Rectal smooth muscle tissue (tissue), 1 donor: ENCODE data around the gene ZGPAT.

Experiments used
- H3K27ac ChIP-seq: one replicate; pipeline ENCODE4 v1.7.0; 2013; ENCODE audit warnings: low read depth, low read length, inconsistent platforms
- H3K27me3 ChIP-seq: one replicate; pipeline ENCODE4 v1.7.0; 2013; ENCODE audit warnings: low read length; ENCODE audit not compliant: control insufficient read depth, insufficient read depth
- H3K36me3 ChIP-seq: one replicate; pipeline ENCODE4 v1.7.0; 2013; ENCODE audit warnings: low read length; ENCODE audit not compliant: control insufficient read depth, insufficient read depth
- H3K4me1 ChIP-seq: one replicate; pipeline ENCODE4 v1.7.0; 2013; ENCODE audit warnings: low read length; ENCODE audit not compliant: control insufficient read depth, insufficient read depth
- H3K4me3 ChIP-seq: one replicate; pipeline ENCODE4 v1.7.0; 2013; ENCODE audit warnings: low read length
- H3K9ac ChIP-seq: one replicate; pipeline ENCODE4 v1.7.0; 2013; ENCODE audit warnings: low read length

Gene ZGPAT

GRCh38 chr20:63752411-63753101, 44.7 kb downstream of the ZGPAT start:
- H3K9ac ChIP-seq: no peak overlapping the region
- no peaks in the 10 kb centered on the region for H3K36me3 ChIP-seq
- no peaks in the 10 kb centered on the region for H3K27me3 ChIP-seq
- H3K4me1 ChIP-seq: no peaks in the 10 kb centered on the region
- no peak overlapping the region for H3K4me3 ChIP-seq
- H3K27ac ChIP-seq: no peak overlapping the region

- no peaks in the 10 kb centered on the region for H3K4me1 ChIP-seq
- no peaks in the 10 kb centered on the region for H3K27me3 ChIP-seq
- H3K4me3 ChIP-seq: no peak overlapping the region
- H3K9ac ChIP-seq: no peak overlapping the region
- no peaks in the 10 kb centered on the region for H3K36me3 ChIP-seq
- H3K27ac ChIP-seq: no peak overlapping the region
Observed at GRCh38 chr20:63753381-63753780, 45.5 kb downstream of the ZGPAT start.

- Histone ChIP-seq H3K27ac (no peak overlapping the region), H3K27me3 (no peaks in the 10 kb centered on the region), H3K4me3 (no peak overlapping the region), H3K4me1 (no peaks in the 10 kb centered on the region), H3K36me3 (no peaks in the 10 kb centered on the region), H3K9ac (no peak overlapping the region)
Observed at GRCh38 chr20:63754008-63754407, 46.2 kb downstream of the ZGPAT start.

- H3K4me3 ChIP-seq: no peak overlapping the region
- H3K9ac ChIP-seq: no peak overlapping the region
- H3K27me3 ChIP-seq: no peaks in the 10 kb centered on the region
- H3K4me1 ChIP-seq: no peaks in the 10 kb centered on the region
- H3K36me3 ChIP-seq: no peaks in the 10 kb centered on the region
- H3K27ac ChIP-seq: no peak overlapping the region
Observed at GRCh38 chr20:63755933-63756647, 48.3 kb downstream of the ZGPAT start.

- no peak overlapping the region for H3K27ac ChIP-seq
- H3K36me3 ChIP-seq: no peaks in the 10 kb centered on the region
- H3K4me3 ChIP-seq: no peak overlapping the region
- H3K9ac ChIP-seq: no peak overlapping the region
- H3K4me1 ChIP-seq: no peaks in the 10 kb centered on the region
- H3K27me3 ChIP-seq: no peaks in the 10 kb centered on the region
Observed at GRCh38 chr20:63756648-63756991, 48.8 kb downstream of the ZGPAT start.

GRCh38 chr20:63758152-63758551, 50.3 kb downstream of the ZGPAT start:
- Histone ChIP-seq H3K36me3 (no peaks in the 10 kb centered on the region), H3K27ac (no peak overlapping the region), H3K27me3 (no peaks in the 10 kb centered on the region), H3K4me1 (no peaks in the 10 kb centered on the region), H3K4me3 (no peak overlapping the region), H3K9ac (no peak overlapping the region)

- Histone ChIP-seq H3K36me3 (no peaks in the 10 kb centered on the region), H3K4me3 (no peak overlapping the region), H3K9ac (no peak overlapping the region), H3K4me1 (no peaks in the 10 kb centered on the region), H3K27ac (no peak overlapping the region), H3K27me3 (no peaks in the 10 kb centered on the region)
Observed at GRCh38 chr20:63759377-63759901, 51.6 kb downstream of the ZGPAT start.

- H3K4me1 ChIP-seq: no peaks in the 10 kb centered on the region
- H3K36me3 ChIP-seq: no peaks in the 10 kb centered on the region
- H3K4me3 ChIP-seq: no peak overlapping the region
- no peak overlapping the region for H3K9ac ChIP-seq
- H3K27ac ChIP-seq: no peak overlapping the region
- H3K27me3 ChIP-seq: no peaks in the 10 kb centered on the region
Observed at GRCh38 chr20:63765082-63765873, 57.4 kb downstream of the ZGPAT start.

GRCh38 chr20:63765902-63766301, 58.1 kb downstream of the ZGPAT start:
- Histone ChIP-seq H3K4me1 (no peaks in the 10 kb centered on the region), H3K4me3 (no peak overlapping the region), H3K27ac (no peak overlapping the region), H3K27me3 (no peaks in the 10 kb centered on the region), H3K9ac (no peak overlapping the region), H3K36me3 (no peaks in the 10 kb centered on the region)

- Histone ChIP-seq H3K4me1 (no peaks in the 10 kb centered on the region), H3K9ac (no peak overlapping the region), H3K36me3 (no peaks in the 10 kb centered on the region), H3K27ac (no peak overlapping the region), H3K4me3 (no peak overlapping the region), H3K27me3 (no peaks in the 10 kb centered on the region)
Observed at GRCh38 chr20:63766695-63767426, 59.0 kb downstream of the ZGPAT start.

GRCh38 chr20:63767456-63767855, 59.6 kb downstream of the ZGPAT start:
- H3K27me3 ChIP-seq: no peaks in the 10 kb centered on the region
- no peak overlapping the region for H3K9ac ChIP-seq
- H3K4me3 ChIP-seq: no peak overlapping the region
- no peaks in the 10 kb centered on the region for H3K4me1 ChIP-seq
- no peaks in the 10 kb centered on the region for H3K36me3 ChIP-seq
- H3K27ac ChIP-seq: no peak overlapping the region

- no peak overlapping the region for H3K27ac ChIP-seq
- no peaks in the 10 kb centered on the region for H3K4me1 ChIP-seq
- H3K27me3 ChIP-seq: no peaks in the 10 kb centered on the region
- H3K4me3 ChIP-seq: no peak overlapping the region
- no peaks in the 10 kb centered on the region for H3K36me3 ChIP-seq
- no peak overlapping the region for H3K9ac ChIP-seq
Observed at GRCh38 chr20:63767886-63768285, 60.0 kb downstream of the ZGPAT start.
